ENCODE data around the gene CDK5R1.
A peak's percentile ranks its signal among the peaks of the same experiment; 100 is the strongest.

CDK5R1 gene

DNA sequence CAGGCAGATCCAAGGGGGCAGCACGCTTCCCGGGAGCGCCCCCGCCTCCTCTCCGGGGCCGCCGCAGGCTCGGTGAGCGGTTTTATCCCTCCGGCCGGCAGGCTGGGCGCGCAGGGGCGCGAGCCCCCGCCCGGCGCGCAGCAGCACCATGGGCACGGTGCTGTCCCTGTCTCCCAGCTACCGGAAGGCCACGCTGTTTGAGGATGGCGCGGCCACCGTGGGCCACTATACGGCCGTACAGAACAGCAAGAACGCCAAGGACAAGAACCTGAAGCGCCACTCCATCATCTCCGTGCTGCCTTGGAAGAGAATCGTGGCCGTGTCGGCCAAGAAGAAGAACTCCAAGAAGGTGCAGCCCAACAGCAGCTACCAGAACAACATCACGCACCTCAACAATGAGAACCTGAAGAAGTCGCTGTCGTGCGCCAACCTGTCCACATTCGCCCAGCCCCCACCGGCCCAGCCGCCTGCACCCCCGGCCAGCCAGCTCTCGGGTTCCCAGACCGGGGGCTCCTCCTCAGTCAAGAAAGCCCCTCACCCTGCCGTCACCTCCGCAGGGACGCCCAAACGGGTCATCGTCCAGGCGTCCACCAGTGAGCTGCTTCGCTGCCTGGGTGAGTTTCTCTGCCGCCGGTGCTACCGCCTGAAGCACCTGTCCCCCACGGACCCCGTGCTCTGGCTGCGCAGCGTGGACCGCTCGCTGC is 832 bp downstream of the CDK5R1 start:
- H3K27me3 ChIP-seq (replicated peaks; ENCODE audit: control insufficient read depth, insufficient read depth, low read length) = no peaks in the 10 kb centered on the region
- peak overlapping the region; percentile 61 for H3K9ac ChIP-seq (ENCODE audit: low read length)
- H3K4me3 ChIP-seq (ENCODE audit: low read length) = peak overlapping the region; percentile 83
- peaks cover 1% of the 10 kb centered on the region for H3K36me3 ChIP-seq (ENCODE audit: control insufficient read depth, insufficient read depth, low read length, severe bottlenecking)
- peaks cover 25% of the 10 kb centered on the region for H3K4me1 ChIP-seq (ENCODE audit: control insufficient read depth, insufficient read depth, low read length)
- H3K9me3 ChIP-seq (ENCODE audit: control insufficient read depth, low read length) = no peaks in the 10 kb centered on the region
- peak; percentile 25 for DNase-seq (ENCODE audit: low read depth)

- H3K36me3 ChIP-seq (ENCODE audit: control insufficient read depth, insufficient read depth, low read length, severe bottlenecking) = no peaks in the 10 kb centered on the region
- no peak for DNase-seq (ENCODE audit: low read depth)
- no peaks in the 10 kb centered on the region for H3K9me3 ChIP-seq (ENCODE audit: control insufficient read depth, low read length)
- no peak overlapping the region for H3K9ac ChIP-seq (ENCODE audit: low read length)
- peaks cover 21% of the 10 kb centered on the region for H3K4me1 ChIP-seq (ENCODE audit: control insufficient read depth, insufficient read depth, low read length)
- peak overlapping the region; percentile 83 for H3K4me3 ChIP-seq (ENCODE audit: low read length)
- H3K27me3 ChIP-seq (replicated peaks; ENCODE audit: control insufficient read depth, insufficient read depth, low read length) = no peaks in the 10 kb centered on the region
Observed at GRCh38 chr17:32488177-32488542, 1.4 kb downstream of the CDK5R1 start.

DNA sequence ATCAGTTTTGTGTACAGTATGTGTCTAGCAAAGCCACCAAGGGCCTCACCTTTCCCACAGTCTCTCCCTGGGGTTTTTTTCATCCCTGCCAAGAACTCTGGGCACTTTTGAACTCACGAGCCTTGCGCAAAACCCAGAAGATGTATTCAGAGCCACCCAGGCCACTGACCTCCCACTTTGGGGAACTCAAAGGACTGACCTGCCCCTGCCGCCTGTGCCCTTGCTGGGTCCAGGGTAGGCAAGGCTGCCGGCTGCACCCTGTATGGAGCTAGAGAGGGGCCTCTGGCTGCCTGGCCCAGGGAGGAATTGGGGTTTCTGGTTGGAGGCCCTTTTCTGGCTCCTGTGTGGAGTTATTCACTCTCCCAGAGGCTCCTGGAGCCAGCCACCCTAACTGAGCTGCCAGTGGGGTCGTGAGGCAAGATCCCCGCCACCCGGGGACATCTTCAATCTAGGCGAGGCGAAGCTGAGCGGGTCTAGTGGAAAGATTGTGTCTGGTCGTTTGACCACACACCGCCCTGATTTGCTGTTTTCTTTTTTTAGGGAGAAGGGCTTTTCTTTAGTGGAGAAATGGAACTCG is 1.9 kb downstream of the CDK5R1 start:
- no peak for DNase-seq (ENCODE audit: low read depth)
- peaks cover 17% of the 10 kb centered on the region for H3K4me1 ChIP-seq (ENCODE audit: control insufficient read depth, insufficient read depth, low read length)
- no peaks in the 10 kb centered on the region for H3K27me3 ChIP-seq (replicated peaks; ENCODE audit: control insufficient read depth, insufficient read depth, low read length)
- H3K9me3 ChIP-seq (ENCODE audit: control insufficient read depth, low read length) = no peaks in the 10 kb centered on the region
- peak overlapping the region; percentile 83 for H3K4me3 ChIP-seq (ENCODE audit: low read length)
- no peaks in the 10 kb centered on the region for H3K36me3 ChIP-seq (ENCODE audit: control insufficient read depth, insufficient read depth, low read length, severe bottlenecking)
- H3K9ac ChIP-seq (ENCODE audit: low read length) = no peak overlapping the region

DNA sequence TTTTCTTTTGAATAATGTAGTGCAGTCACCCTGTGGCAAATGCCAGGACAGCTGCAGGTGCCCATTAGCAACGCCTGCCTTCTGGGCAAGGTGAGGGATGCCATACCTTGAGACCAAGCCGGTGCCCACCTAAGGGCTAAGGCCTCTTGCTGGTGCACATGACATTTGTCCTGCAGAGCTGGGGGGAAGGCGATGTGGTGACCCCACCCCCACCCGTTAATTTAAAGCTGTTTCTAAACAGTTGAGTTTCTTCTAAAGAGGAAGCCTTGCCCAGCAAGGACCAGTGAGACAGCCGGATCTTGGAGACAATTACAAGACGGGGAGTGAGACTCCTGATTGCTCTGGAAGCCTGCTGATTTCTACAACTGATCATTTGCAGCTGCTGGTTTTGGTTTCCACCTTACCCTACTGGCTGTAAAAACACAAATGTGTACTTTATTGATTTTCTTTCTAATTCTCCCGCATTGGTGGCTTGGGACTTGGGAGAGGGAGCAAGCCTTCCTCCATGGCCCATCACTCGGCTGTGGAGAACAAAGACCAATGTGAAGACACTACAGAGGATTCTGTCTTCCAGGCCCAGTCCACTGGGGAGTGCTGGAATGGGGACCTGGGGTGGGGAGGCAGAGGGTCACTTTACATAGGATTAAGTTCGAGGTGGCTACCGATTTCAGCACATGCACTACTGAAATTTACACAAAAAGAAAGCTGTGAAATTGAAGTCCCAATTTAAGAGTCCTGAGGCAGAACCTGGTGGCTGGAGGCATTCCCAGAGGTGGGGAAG is 2.7 kb downstream of the CDK5R1 start:
- DNase-seq (ENCODE audit: low read depth) = no peak
- H3K9me3 ChIP-seq (ENCODE audit: control insufficient read depth, low read length) = no peaks in the 10 kb centered on the region
- no peaks in the 10 kb centered on the region for H3K36me3 ChIP-seq (ENCODE audit: control insufficient read depth, insufficient read depth, low read length, severe bottlenecking)
- H3K9ac ChIP-seq (ENCODE audit: low read length) = no peak overlapping the region
- H3K4me1 ChIP-seq (ENCODE audit: control insufficient read depth, insufficient read depth, low read length) = peaks cover 11% of the 10 kb centered on the region
- no peaks in the 10 kb centered on the region for H3K27me3 ChIP-seq (replicated peaks; ENCODE audit: control insufficient read depth, insufficient read depth, low read length)
- H3K4me3 ChIP-seq (ENCODE audit: low read length) = no peak overlapping the region

DNA sequence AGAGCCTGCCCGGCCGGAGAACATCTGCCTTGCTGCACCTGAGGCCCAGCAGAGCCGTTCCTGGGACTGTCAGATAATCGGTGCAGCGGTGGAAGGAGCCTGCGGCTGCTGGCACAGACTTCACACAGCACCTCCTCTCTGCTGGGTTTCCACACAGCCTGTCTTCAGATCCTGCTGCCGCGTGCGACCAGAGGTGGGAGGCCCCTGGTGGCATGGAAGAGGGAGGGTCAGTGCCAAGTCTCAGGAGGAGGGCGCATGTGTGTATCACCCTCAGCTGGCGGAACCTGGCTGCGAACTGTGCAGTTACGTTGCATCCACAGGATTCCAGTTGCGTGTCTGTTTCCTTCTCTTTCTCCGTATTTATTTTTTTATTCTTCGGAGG is 3.3 kb downstream of the CDK5R1 start:
- Histone ChIP-seq H3K27me3 (replicated peaks; ENCODE audit: control insufficient read depth, insufficient read depth, low read length) (no peaks in the 10 kb centered on the region), H3K4me3 (ENCODE audit: low read length) (no peak overlapping the region), H3K9me3 (ENCODE audit: control insufficient read depth, low read length) (no peaks in the 10 kb centered on the region), H3K9ac (ENCODE audit: low read length) (no peak overlapping the region), H3K36me3 (ENCODE audit: control insufficient read depth, insufficient read depth, low read length, severe bottlenecking) (no peaks in the 10 kb centered on the region), H3K4me1 (ENCODE audit: control insufficient read depth, insufficient read depth, low read length) (peaks cover 11% of the 10 kb centered on the region)
- DNase-seq (ENCODE audit: low read depth) = no peak

- Histone ChIP-seq H3K9ac (ENCODE audit: low read length) (no peak overlapping the region), H3K4me3 (ENCODE audit: low read length) (no peak overlapping the region), H3K36me3 (ENCODE audit: control insufficient read depth, insufficient read depth, low read length, severe bottlenecking) (no peaks in the 10 kb centered on the region), H3K27me3 (replicated peaks; ENCODE audit: control insufficient read depth, insufficient read depth, low read length) (no peaks in the 10 kb centered on the region), H3K4me1 (ENCODE audit: control insufficient read depth, insufficient read depth, low read length) (peaks cover 15% of the 10 kb centered on the region), H3K9me3 (ENCODE audit: control insufficient read depth, low read length) (no peaks in the 10 kb centered on the region)
- no peak for DNase-seq (ENCODE audit: low read depth)
Observed at GRCh38 chr17:32491371-32492263, 4.8 kb downstream of the CDK5R1 start.

DNA sequence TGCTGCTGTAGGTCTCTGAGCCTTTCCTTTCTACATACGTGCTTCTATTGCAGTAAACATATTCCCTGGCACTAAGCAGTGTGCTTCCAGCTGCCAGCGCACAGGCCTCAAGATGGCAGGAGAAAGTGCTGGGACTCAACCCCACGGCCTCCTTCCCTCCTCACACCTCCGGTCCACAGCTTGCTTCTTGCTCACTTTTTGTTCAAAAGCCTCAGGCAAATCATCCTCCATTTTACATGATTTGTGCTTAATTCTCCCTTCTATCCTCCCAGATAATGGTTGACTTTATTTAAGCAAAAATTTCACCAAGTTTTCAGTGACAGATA is 5.4 kb downstream of the CDK5R1 start:
- Histone ChIP-seq H3K4me1 (ENCODE audit: control insufficient read depth, insufficient read depth, low read length) (peaks cover 15% of the 10 kb centered on the region), H3K36me3 (ENCODE audit: control insufficient read depth, insufficient read depth, low read length, severe bottlenecking) (no peaks in the 10 kb centered on the region), H3K9me3 (ENCODE audit: control insufficient read depth, low read length) (no peaks in the 10 kb centered on the region), H3K27me3 (replicated peaks; ENCODE audit: control insufficient read depth, insufficient read depth, low read length) (no peaks in the 10 kb centered on the region), H3K9ac (ENCODE audit: low read length) (no peak overlapping the region), H3K4me3 (ENCODE audit: low read length) (no peak overlapping the region)
- DNase-seq (ENCODE audit: low read depth) = no peak

DNA sequence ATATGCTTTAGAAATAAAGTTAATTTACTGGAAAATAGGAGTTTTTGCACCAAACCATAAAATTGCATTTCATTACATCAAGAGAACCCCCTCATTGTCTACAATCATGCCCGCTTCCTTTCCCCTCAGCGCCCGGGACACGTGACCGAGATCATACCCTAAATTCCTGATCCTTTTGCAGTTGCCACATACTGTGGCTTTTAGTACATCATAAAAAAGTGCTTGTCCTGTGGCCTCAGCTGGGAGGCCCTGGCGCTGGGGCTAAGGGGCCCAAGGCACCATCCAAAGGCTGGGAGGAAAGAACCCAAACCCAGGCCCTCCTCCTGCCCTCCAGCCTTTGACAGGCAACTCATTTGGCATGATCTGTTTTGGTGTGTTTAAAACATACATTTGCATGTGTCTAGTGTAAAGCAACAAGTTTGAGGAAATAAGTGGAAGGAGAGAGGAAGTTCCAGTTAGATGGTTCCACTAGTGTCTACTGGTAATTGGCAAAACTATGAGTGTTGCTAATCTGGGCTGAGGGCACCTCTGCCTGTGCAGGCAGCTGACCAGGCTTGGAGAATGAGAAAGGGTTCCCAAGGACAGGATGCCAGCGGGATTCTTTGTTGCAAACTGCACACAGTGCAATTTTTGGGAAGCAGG is 6.0 kb downstream of the CDK5R1 start:
- Histone ChIP-seq H3K4me3 (ENCODE audit: low read length) (no peak overlapping the region), H3K27me3 (replicated peaks; ENCODE audit: control insufficient read depth, insufficient read depth, low read length) (no peaks in the 10 kb centered on the region), H3K36me3 (ENCODE audit: control insufficient read depth, insufficient read depth, low read length, severe bottlenecking) (no peaks in the 10 kb centered on the region), H3K4me1 (ENCODE audit: control insufficient read depth, insufficient read depth, low read length) (peaks cover 12% of the 10 kb centered on the region), H3K9me3 (ENCODE audit: control insufficient read depth, low read length) (no peaks in the 10 kb centered on the region), H3K9ac (ENCODE audit: low read length) (no peak overlapping the region)
- DNase-seq (ENCODE audit: low read depth) = no peak

DNA sequence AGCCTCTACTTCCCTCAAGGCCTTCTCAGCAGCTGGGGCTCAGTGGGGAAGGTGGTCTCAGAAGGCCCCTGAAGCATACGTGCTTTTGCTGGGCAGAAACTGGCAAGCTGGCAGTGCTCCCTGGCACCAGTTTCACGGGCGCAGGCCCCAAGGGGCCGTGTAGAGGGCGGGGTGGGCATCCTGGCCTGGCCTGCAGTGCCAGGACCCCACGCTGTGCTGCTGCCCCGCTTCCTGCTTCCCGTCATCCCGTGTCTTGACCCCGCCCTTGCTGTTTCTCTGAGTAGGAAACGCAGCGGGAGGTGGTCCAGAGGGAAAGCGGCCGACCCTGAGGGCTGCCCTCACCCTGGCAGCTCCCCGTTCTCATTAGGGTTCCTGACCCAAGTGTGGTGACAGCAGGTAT is 6.8 kb downstream of the CDK5R1 start:
- Histone ChIP-seq H3K36me3 (ENCODE audit: control insufficient read depth, insufficient read depth, low read length, severe bottlenecking) (no peaks in the 10 kb centered on the region), H3K27me3 (replicated peaks; ENCODE audit: control insufficient read depth, insufficient read depth, low read length) (no peaks in the 10 kb centered on the region), H3K9ac (ENCODE audit: low read length) (no peak overlapping the region), H3K4me3 (ENCODE audit: low read length) (no peak overlapping the region), H3K4me1 (ENCODE audit: control insufficient read depth, insufficient read depth, low read length) (peaks cover 4% of the 10 kb centered on the region), H3K9me3 (ENCODE audit: control insufficient read depth, low read length) (no peaks in the 10 kb centered on the region)
- DNase-seq (ENCODE audit: low read depth) = no peak

DNA sequence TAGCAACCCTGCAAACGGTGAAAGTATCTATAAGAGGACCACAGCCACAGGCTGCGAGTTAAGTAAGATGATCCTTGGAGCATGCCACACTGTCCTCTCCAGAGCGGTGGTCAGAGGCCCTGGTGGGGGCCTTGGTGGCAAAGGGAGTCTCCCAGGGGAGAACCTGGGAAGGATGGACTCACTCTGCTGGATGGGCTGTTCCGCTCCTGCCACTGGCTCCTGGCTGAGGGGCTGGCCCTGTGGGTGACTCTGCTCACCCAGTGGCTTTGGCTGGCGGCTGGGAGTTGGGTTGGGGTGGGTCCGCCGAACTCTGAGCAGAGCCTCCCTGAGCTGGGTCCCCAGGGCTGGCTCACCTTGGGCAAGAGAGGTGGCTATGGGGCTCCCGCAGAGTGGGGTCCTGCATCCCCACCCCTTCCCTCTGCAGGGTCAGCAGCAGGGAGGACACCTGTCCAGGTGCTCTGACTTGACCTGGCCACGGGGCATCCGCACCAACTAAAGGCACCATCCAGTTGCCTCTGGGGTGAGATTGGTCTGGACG is 7.3 kb downstream of the CDK5R1 start:
- no peaks in the 10 kb centered on the region for H3K36me3 ChIP-seq (ENCODE audit: control insufficient read depth, insufficient read depth, low read length, severe bottlenecking)
- H3K4me3 ChIP-seq (ENCODE audit: low read length) = no peak overlapping the region
- H3K9me3 ChIP-seq (ENCODE audit: control insufficient read depth, low read length) = no peaks in the 10 kb centered on the region
- H3K27me3 ChIP-seq (replicated peaks; ENCODE audit: control insufficient read depth, insufficient read depth, low read length) = no peaks in the 10 kb centered on the region
- DNase-seq (ENCODE audit: low read depth) = no peak
- H3K9ac ChIP-seq (ENCODE audit: low read length) = no peak overlapping the region
- peaks cover 4% of the 10 kb centered on the region for H3K4me1 ChIP-seq (ENCODE audit: control insufficient read depth, insufficient read depth, low read length)

Measured in adipocyte (in vitro differentiated cells).